Measurements from ENCODE around the gene SLC37A1.

- TF ChIP-seq CTCF (conservative IDR thresholded peaks at IDR 0.05 in 1 of 2, IDR thresholded peaks at IDR 0.05 in 1 of 2; ENCODE audit: extremely low read depth in 1 of 2, insufficient read depth in 1 of 2, low read depth in 1 of 2, low read length in 2 of 2) (no peak), EZH2 (IDR thresholded peaks at IDR 0.05; ENCODE audit: borderline replicate concordance, low read length) (no peak)
Observed at GRCh38 chr21:42484966-42485365, 28.7 kb upstream of the SLC37A1 start.
